Measurements from ENCODE around the gene INO80.
"Not testable (repeated sequence)": the region's sequence is repeated elsewhere in the genome, so short reads cannot be mapped to it uniquely, and the experiment has no call there.

INO80 gene

GRCh38 chr15:41115161-41115651, 874 bp downstream of the INO80 start:
- peak; percentile 64 for DNase-seq

- no peak for DNase-seq
Measured at GRCh38 chr15:41106947-41107346, 9.1 kb downstream of the INO80 start.

DNA sequence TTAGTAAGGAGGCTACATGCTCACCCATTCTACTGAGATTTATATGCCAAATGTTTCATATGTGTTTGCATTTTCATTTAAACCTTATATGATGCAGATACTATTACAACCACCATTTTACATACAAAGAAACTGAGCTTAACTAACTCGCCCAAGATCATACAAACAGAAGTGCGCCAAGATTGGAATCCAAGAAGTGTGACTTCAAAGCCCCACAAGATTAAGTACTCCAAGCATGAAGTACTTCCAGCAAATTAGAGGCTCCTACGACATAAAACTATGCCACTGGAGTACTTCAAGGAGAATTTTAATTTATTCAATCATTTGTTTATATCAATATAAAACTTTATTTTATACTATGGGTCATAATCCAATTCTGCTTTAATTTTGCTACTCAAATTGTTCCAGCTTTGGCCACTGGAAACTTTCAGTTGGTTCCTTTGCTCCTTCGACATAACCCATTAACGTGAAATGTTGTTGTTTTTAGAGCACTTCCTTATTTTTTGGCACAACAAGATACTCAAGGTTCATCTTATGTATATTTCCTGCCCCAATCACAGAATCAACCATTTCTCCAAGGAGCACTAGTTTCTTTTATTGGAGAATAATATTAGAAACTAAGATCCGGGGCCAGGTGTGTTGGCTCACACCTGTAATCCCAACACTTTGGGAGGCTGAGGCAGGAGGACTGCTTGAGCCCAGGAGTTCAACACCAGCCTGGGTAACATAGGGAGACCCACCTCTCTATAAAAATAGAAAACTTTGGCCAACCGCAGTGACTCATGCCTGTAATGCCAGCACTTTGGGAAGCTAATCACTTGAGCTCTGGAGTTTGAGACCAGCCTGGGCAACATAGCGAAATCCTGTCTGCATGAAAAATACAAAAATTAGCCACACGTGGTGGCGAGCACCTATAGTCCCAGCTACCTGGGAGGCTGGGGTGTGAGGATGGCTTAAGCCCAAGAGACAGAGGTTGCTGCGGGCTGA, 10.4 kb downstream of the INO80 start:
- DNase-seq = peak; percentile 40

DNA sequence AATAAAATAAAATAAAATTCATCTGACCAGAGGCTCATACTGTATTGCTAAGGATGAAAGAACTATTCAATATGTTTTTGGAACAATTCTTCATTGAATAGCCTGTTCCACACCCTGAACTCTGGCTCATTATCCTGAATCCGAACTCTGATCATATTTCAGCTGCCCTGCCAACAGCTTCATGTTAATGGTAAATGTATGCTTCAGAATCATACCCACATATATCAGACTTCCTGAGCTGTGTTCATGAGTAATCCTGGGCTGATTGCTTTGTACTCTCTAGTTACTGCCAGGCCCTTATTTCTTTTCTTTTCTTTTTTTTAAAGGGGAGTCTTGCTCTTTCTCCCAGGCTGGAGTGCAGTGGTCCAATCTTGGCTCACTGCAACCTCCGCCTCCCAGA, 11.8 kb downstream of the INO80 start:
- no peak for DNase-seq

DNA sequence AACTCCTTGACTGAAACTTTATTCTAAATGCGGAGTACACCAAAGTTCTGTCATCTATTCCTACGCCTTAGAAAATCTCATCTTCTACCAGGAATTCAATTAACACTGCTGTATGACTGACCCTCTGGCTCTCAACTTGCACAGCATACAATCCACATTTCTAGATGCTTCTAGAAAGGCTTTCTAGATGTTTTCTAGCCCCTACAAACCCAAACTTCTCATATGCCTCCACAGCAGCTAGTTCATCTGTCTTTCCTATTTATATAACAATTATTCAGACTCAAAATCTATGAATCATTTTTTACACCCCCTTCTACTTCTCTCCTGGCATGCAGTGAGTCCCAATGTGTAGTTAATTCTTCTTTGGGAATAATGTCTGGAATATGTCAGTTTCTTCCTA, 13.2 kb downstream of the INO80 start:
- no peak for DNase-seq

DNA sequence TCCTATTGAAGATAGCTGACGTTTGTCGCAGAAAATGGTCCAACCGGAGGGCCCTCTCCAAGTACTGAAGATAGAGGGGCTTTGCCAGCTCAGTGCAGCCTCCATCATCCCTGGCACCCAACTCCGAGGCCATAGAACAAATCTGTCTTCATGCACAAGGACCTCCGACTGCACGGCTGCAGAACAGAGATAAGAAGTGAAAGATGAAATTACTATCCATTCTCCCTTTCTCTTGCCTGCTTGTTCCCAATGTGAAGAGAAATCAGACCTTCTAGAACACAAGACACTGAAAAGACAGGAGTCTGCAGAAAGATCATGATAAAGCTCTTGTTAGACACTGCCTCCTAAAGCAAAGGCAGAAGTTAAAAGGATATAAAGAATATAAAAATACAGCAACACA, 19.9 kb downstream of the INO80 start:
- DNase-seq = no peak

- DNase-seq = no peak
Measured at GRCh38 chr15:41085029-41085428, 31.1 kb downstream of the INO80 start.

GRCh38 chr15:41080144-41080543, 35.9 kb downstream of the INO80 start:
- no peak for DNase-seq

GRCh38 chr15:41079717-41080116, 36.4 kb downstream of the INO80 start:
- DNase-seq = no peak

DNA sequence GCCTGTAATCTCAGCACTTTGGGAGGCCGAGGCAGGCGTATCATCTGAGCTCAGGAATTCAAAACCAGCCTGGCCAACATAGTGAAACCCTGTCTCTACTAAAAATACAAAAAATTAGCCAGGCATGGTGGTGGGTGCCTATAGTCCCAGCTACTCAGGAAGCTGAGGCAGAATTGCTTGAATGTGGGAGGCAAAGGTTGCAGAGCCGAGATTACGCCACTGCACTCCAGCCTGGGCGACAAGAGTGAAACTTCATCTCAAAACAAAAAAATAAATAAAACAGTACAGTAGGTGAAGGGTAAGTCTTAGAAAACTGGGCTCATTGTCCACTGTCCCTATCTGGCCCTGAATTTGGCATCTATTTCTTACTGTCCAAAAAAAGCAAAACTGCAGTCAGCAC, 37.2 kb downstream of the INO80 start:
- DNase-seq = not testable (repeated sequence)

- DNase-seq = no peak
Measured at GRCh38 chr15:41078125-41078524, 38.0 kb downstream of the INO80 start.

DNA sequence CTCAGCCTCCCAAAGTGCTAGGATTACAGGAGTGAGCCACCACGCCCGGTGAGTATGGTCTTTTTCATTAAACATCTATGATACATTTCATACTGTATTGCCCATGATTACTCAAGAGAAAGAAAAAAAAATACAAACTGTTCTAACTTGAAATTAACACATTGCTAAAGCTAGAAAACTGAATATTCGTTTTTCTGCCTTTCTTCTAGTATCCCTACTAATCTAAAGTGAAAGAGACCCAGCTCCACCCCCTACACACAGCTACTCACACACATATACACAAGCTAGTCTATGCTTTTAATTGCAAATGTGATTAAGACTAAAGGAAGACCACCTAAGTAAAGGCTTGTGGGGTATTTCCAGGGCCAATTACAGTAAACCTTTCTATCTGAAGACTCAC, 43.1 kb downstream of the INO80 start:
- DNase-seq = no peak

GRCh38 chr15:41072013-41072412, 44.1 kb downstream of the INO80 start:
- no peak for DNase-seq

- no peak for DNase-seq
Measured at GRCh38 chr15:41066516-41066915, 49.6 kb downstream of the INO80 start.

DNA sequence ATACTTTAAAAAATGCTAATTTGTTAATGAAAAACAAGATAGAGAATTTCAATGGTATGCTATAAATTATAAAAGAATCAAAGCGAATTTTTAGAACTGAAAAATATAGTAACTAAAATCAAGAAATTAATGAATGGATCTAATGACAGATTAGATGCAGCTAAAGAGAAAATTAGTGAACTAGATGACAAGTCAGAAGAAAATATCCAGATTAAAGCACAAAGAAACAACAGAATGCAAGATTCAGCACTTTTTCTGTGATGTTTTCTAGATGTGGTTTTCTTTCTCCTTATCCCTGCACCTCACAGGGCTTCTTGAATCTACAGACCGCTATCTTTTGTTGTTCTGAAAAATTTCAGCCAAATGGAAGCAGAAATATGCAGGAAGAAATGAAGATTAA, 54.4 kb downstream of the INO80 start:
- no peak for DNase-seq

DNA sequence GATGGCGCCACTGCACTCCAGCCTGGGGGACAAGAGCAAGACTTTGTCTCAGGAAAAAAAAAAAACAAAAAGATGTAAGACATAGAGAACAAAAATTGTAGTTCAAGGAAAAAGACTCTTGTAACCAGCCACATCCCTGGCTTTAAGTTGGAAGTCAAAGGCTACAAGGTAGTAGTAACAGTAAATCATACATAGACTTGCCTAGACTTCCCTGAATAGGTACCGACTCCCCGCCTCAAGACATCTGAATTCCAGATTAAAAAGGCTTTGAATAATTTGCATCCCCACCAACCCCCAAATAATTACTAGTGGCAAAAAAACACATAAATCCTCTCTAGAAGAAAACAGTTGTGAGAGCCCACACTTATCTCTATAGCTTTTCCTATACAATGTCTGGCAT, 55.6 kb downstream of the INO80 start:
- DNase-seq = no peak

DNA sequence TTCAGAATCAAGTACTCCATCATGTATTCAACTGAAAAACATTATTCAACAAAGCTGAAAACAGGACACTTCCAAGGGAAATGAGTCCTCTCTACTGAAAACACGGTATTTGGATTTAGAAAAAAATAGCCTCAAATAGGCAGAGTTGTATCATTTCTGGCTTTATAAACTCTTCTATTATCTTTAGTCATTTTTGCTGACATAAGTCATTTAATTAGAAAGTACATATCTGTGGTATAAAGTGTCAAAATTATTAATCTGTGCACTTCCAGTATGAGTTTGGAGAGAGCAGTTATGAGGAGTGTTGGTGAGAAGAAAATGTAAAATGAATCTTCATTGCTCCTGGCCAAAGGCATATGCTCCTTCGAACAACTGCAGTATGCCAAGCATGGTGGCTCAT, 59.3 kb downstream of the INO80 start:
- no peak for DNase-seq

DNA sequence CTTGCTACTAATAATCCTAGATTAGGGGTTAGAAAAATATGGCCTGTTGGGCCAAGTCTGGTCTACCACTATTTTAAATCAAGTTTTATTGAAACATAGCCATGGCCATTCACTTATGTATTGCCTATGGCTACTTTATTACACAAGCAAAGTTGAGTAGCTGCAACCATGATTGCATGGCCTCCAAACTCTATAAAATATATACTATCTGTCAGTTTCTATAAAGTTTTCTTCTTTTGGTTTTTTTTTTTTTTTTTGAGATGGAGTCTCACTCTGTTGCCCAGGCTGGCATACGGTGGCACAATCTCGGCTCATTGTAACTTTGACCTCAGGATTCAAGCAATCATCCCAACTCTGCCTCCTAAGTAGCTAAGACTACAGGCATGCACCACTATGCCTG, 60.4 kb downstream of the INO80 start:
- no peak for DNase-seq

GRCh38 chr15:41051139-41051538, 64.9 kb downstream of the INO80 start:
- DNase-seq = no peak

DNA sequence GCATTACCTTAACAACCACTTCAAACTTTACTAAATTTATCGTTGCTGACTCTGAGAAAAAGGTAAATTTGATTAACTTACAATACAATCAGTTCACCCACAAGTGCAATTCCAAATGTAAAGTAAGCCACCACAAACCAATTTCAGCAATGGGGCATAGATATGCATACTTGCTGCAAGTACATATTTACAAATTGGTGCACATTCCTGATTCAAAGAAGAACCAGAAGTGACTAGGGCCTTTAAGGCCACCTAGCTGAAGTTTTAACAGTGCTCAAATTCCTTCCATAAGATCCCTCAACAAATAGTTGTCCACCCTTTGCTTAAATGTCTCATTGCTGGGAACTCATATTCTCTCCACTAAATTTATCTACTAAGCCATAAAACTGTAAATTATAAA, 67.2 kb downstream of the INO80 start:
- DNase-seq = no peak

GRCh38 chr15:41048397-41048796, 67.7 kb downstream of the INO80 start:
- no peak for DNase-seq

DNA sequence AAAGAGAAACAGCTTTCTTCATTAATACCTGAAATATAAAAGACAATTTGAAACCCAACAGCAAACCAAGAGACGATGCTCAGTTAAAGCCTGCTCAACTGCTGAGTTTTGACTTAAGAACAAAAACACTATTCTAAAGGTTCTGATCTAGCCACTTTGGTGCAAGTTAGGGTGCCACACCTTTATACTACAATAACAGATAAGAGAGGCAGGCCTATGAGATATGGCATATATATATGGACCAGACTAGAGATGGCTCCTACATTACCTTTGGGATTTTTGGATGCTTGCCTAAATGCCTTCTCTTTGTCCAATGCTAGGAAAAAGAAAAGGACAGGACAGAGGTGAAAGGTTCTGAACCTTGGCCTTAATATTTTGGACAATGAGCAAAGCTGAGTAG, 68.6 kb downstream of the INO80 start:
- no peak for DNase-seq

DNA sequence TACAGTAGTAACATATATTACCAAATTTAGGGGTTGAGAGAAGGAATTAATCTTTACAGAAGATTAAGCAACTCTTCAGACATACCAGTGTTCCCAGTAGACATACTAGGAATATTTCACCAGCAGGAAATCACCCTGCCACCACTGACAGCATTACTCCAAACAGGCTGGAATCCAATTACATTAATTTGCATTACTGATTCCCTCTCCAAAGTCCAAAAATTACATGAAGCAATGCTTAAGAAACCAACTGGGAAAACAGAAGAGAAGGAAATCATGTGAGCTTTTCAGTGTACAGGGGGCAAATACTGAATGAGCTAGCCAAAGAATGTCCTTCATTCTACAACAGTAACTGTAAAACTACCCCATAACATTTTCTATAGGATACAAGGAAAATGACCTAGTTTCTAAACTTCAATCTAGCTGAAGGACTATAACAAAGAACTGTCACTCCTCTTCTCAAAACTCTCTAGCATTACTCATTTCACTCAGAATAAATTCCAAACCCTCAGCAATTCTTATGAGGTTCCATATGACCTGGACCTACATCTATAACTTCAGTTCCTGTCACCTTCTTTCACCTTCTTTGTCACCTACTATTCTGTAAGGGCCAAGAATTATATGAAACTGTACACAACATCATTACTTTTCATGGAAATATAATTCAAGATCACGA, 72.7 kb downstream of the INO80 start:
- peak; percentile 32 for DNase-seq

GRCh38 chr15:41042851-41043250, 73.2 kb downstream of the INO80 start:
- no peak for DNase-seq
